Right lobe of liver (tissue), 6 donors: ENCODE measurements around the gene NLGN1. TPM values are rescaled to one million over a fixed set of nuclear protein-coding genes. Genes with fewer than 3 reads are reported as not detected.

Source experiments
- ATAC-seq, 4 donors: fragments of 200-7000 bp; cut with Tn5 transposase; one replicate each; pipeline ENCODE4 v1.9.1; 2020; ENCODE audit warnings: mild to moderate bottlenecking in 4 of 4, moderate library complexity in 4 of 4
- DNase-seq, 3 donors: peaks; one replicate each; pipeline ENCODE4 v3.0.0-alpha.2; 2020
- H3K27ac ChIP-seq, 3 donors: fragments of 200-600 bp; one replicate each; pipeline ENCODE4 v1.8.0; 2022
- H3K27me3 ChIP-seq, 2 donors: fragments of 200-600 bp; one replicate each; pipeline ENCODE4 v1.8.0; 2022
- H3K36me3 ChIP-seq, 4 donors: fragments of 200-600 bp; sonication (generic) in 1 of 4; one replicate each; pipeline versions ENCODE4 v1.5.1 to v1.8.0; 2017 to 2022; ENCODE audit warnings: control low read depth in 1 of 4
- H3K4me1 ChIP-seq, 4 donors: fragments of 200-600 bp; sonication (generic) in 1 of 4; one replicate each; pipeline versions ENCODE4 v1.5.1 to v1.8.0; 2017 to 2022; ENCODE audit warnings: control low read depth in 1 of 4
- H3K4me3 ChIP-seq, 3 donors: fragments of 200-600 bp; one replicate each; pipeline ENCODE4 v1.8.0; 2022
- H3K9me3 ChIP-seq, 4 donors: fragments of 200-600 bp; sonication (generic) in 1 of 4; one replicate each; pipeline versions ENCODE4 v1.5.1 to v1.8.0; 2017 to 2022; ENCODE audit warnings: control low read depth in 1 of 4
- POLR2A ChIP-seq: fragments of 450-650 bp; IDR thresholded peaks from one replicate; pipeline ENCODE4 v1.6.1; 2017; ENCODE audit warnings: antibody characterized with exemption, mild to moderate bottlenecking
- WGBS: methylation state at CpG from one replicate; pipeline ENCODE4 v1.1.6; 2018; ENCODE audit warnings: low coverage, low lambda C conversion rate; ENCODE audit not compliant: insufficient coverage; ENCODE audit errors: missing lambda C conversion rate; 5-methylcytosine and 5-hydroxymethylcytosine counted together
- intact Hi-C, 2 donors: fragments of 100-400 bp; cut with DNase I; formaldehyde crosslinking; loops; one replicate each; pipeline versions ENCODE4 v1.11.2 to v1.14.1; 2022
- total RNA-seq, 6 experiments: library from RNA; depleted of rRNA in 2 of 6; stranded (reverse); fragments of >200 nt in 2 of 6; fragmentation: NEBNext Ultra II Directional in 3 of 6; extraction: Animal tissue kit (Norgen Biotek cat#: 25700) in 3 of 6; gene quantifications; one replicate each; pipeline versions ENCODE4 v1.1.0 to v1.2.4, GENCODE V29; 2016 to 2023
- TF ChIP-seq, protein P1 (sequence below), 4 donors: fragments of 200-600 bp in 3 of 4; fragments of 450-650 bp in 1 of 4; IDR thresholded peaks; one replicate each; pipeline versions ENCODE4 v1.5.1 to v1.8.0; 2016 to 2022; ENCODE audit warnings: antibody characterized with exemption in 4 of 4, mild to moderate bottlenecking in 2 of 4
- donor health status: DM: no; HTN: yes; CAD: no.
- donor health status: DM: no; HTN: no; CAD: no.
- donor health status: DM: no; HTN: no; CAD: no.
- donor health status: DM: no; HTN: yes; CAD: no.
- donor health status: DM: no; HTN: yes; CAD: no.

NLGN1 gene
- total RNA-seq, 6 experiments from 2014 or later = 0.02 to 0.12 TPM; not detected in 4

DNA sequence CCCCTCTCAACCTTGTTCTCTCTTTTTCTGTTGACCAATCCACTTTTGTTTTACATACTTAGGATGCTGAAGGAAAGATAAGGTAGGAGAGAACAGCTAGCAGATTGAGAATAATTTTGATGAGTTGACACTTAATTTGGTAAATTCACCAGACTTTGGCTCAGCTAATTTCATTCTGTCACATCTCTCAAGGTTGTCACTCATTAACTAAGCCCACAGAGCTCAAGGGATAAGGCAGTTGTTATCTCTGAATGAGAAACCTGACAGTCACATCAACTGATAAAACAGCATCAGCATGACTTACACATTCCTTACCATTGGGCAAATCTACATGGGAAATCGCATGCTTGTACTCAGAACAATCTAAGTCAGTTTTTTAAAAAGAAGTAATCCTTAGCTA lies 591.4 kb downstream of the NLGN1 start:
- Histone ChIP-seq H3K36me3 (no peaks in the 10 kb centered on the region), H3K27ac (no peak overlapping the region), H3K4me3 (no peak overlapping the region), H3K27me3 (no peaks in the 10 kb centered on the region), H3K4me1 (no peaks in the 10 kb centered on the region), H3K9me3 (no peaks in the 10 kb centered on the region)
- ATAC-seq = no peak
- intact Hi-C loops = no loop called here
- DNase-seq = no peak
- TF ChIP-seq, protein P1, sequence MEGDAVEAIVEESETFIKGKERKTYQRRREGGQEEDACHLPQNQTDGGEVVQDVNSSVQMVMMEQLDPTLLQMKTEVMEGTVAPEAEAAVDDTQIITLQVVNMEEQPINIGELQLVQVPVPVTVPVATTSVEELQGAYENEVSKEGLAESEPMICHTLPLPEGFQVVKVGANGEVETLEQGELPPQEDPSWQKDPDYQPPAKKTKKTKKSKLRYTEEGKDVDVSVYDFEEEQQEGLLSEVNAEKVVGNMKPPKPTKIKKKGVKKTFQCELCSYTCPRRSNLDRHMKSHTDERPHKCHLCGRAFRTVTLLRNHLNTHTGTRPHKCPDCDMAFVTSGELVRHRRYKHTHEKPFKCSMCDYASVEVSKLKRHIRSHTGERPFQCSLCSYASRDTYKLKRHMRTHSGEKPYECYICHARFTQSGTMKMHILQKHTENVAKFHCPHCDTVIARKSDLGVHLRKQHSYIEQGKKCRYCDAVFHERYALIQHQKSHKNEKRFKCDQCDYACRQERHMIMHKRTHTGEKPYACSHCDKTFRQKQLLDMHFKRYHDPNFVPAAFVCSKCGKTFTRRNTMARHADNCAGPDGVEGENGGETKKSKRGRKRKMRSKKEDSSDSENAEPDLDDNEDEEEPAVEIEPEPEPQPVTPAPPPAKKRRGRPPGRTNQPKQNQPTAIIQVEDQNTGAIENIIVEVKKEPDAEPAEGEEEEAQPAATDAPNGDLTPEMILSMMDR (IDR thresholded peaks at IDR 0.05) = no peak
- no peak for TF ChIP-seq POLR2A
- WGBS = 35% methylated on average over 1 of the region's 1 CpG

DNA sequence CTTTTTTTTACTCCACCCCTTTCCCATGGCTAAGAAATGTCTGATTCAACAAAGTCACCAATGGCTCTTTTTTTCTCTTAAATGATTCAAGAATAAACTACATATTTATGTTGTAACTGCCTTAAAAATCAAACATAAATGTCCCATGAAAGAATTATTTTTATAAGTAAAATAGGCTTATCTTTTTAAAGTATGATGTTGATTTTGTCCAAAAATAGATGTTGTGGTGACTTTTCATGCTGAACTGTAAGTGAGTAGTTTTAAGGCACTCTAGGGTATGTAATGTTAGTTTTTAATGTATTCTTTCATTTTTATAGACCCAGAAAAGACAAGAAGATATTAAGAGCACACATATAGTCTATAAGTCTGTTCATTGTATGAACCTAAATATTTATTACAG lies 594.9 kb downstream of the NLGN1 start:
- intact Hi-C loops = no loop called here
- no peak overlapping the region for H3K4me3 ChIP-seq
- TF ChIP-seq POLR2A = no peak
- TF ChIP-seq, protein P1 (IDR thresholded peaks at IDR 0.05) = no peak
- H3K27ac ChIP-seq = no peak overlapping the region
- no peaks in the 10 kb centered on the region for H3K4me1 ChIP-seq
- no peaks in the 10 kb centered on the region for H3K27me3 ChIP-seq
- no peak for DNase-seq
- ATAC-seq = no peak
- H3K9me3 ChIP-seq = no peaks in the 10 kb centered on the region
- H3K36me3 ChIP-seq = no peaks in the 10 kb centered on the region

DNA sequence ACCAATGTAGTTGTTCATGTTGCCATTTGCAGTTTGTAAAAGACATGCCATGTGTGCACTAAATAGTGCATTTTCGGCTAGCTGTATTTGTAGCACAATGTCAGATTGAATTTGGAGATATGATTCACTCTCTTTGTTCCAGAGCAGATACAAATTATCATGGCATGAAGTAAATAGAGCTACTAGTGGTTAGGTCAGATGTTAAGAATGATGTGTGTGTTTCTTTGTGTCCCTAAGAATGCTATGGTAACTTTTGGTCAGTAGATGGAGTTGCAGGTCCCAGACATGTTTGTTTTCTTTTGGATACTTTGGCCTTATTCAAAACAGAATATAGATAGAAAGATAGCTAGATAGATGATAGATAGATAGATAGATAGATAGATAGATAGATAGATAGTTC lies 595.8 kb downstream of the NLGN1 start:
- DNase-seq (no peak), ATAC-seq (no peak)
- Histone ChIP-seq H3K4me1 (no peaks in the 10 kb centered on the region), H3K27ac (no peak overlapping the region), H3K4me3 (no peak overlapping the region), H3K27me3 (no peaks in the 10 kb centered on the region), H3K9me3 (no peaks in the 10 kb centered on the region), H3K36me3 (no peaks in the 10 kb centered on the region)
- intact Hi-C loops = no loop called here
- WGBS = 33% methylated on average over 1 of the region's 1 CpG
- TF ChIP-seq POLR2A = no peak
- TF ChIP-seq, protein P1 (IDR thresholded peaks at IDR 0.05) = peak in 1 of 4 donors; percentile 11

DNA sequence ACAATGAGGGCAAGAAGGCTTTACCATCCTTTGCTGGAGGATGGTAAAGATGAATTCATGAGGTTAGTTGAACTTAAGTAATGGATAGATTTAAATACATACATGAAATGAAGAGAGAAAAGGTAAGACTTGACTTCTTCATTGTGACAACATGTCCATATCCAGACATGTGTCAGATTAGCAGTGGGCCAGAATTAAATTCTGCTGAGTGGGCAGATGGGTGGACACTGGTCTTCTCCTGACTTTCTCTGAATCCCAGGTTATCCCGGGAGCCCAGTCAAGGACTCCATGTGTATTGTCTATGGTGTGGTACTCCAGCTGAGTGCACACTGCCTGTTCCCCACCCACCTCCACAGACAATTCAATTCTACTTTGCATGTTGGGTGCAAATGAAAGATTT lies 603.1 kb downstream of the NLGN1 start:
- Histone ChIP-seq H3K36me3 (no peaks in the 10 kb centered on the region), H3K27ac (no peak overlapping the region), H3K4me3 (no peak overlapping the region), H3K4me1 (no peaks in the 10 kb centered on the region), H3K27me3 (no peaks in the 10 kb centered on the region), H3K9me3 (no peaks in the 10 kb centered on the region)
- DNase-seq = no peak
- intact Hi-C loops = no loop called here
- WGBS = 63% methylated on average over 1 of the region's 1 CpG
- ATAC-seq = no peak
- no peak for TF ChIP-seq POLR2A

DNA sequence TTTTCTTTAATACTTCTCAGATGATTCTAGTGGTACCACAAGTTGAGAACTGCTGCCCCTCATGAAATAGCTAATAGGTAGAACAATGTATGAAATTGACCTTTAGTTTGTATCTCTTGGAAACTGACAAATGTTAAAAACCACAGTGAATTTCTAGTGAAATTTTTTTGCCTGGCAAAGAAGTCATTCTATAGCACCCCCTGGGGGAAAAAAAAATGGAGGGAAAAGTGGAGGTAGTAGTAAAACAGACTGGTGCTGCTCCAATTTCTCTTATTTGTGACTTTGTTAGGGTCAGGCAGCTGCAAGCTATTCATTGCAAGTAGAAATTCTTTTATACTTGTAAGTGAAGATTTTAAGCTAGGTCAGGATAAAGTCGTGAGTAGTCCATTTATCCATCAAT lies 605.0 kb downstream of the NLGN1 start:
- H3K9me3 ChIP-seq = no peaks in the 10 kb centered on the region
- no peaks in the 10 kb centered on the region for H3K36me3 ChIP-seq
- H3K4me3 ChIP-seq = no peak overlapping the region
- H3K27me3 ChIP-seq = no peaks in the 10 kb centered on the region
- DNase-seq (no peak), ATAC-seq (no peak)
- H3K27ac ChIP-seq = no peak overlapping the region
- 22% methylated on average over 1 of the region's 1 CpG for WGBS
- no peaks in the 10 kb centered on the region for H3K4me1 ChIP-seq
- TF ChIP-seq, protein P1 (IDR thresholded peaks at IDR 0.05) = no peak
- TF ChIP-seq POLR2A = no peak
- intact Hi-C loops = no loop called here
